Measurements from ENCODE around the gene CENPM.

The CENPM gene

DNA sequence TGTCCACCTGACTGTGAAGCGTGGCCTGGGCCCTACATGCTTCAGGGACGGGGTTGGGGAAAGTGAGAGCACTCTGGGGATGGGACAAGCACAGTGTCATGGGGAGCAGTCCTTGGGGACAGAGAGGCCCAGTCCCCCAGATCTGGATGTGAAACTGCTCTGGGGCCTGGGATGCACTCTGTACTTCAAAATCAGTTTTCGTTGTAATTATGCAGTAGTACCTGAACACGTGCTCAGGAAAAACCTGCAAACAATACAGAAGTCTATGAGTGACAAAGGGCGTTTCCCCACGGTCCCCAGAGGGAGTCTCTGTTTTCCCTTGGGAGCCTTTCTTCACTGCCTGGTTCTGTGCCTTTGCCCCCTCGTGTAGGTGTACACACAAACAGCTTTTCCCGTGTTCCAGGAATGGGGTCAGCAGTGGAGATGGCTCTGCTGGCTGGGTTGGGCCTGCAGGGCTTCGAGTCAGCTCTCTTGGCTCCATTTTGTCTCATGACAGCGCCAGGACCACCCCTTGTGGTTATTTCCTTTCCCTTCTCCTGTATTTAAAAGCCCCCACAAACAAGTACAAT, 15.2 kb downstream of the CENPM start:
- DNase-seq (ENCODE audit: low spot score): no peak

DNA sequence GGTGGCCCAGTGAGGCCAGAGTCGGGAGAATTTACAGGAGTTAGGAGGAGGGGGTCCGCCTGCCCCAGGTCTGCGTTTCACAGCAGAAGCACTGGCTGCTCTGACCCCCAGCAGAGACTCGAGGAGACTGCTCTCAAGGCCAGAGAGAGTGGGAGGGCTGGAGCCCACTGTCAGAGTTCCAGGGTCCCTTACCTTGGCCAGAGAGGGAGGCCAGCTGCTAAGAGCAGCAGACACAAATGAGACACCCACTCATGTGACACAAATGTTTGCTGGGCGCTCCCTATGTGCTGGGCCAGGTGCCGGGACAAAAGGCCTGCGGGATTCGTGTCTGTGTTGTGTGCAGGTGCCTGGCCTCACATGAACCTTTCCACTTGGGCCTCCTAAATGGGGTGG, 17.5 kb downstream of the CENPM start:
- DNase-seq (ENCODE audit: low spot score): no peak

DNA sequence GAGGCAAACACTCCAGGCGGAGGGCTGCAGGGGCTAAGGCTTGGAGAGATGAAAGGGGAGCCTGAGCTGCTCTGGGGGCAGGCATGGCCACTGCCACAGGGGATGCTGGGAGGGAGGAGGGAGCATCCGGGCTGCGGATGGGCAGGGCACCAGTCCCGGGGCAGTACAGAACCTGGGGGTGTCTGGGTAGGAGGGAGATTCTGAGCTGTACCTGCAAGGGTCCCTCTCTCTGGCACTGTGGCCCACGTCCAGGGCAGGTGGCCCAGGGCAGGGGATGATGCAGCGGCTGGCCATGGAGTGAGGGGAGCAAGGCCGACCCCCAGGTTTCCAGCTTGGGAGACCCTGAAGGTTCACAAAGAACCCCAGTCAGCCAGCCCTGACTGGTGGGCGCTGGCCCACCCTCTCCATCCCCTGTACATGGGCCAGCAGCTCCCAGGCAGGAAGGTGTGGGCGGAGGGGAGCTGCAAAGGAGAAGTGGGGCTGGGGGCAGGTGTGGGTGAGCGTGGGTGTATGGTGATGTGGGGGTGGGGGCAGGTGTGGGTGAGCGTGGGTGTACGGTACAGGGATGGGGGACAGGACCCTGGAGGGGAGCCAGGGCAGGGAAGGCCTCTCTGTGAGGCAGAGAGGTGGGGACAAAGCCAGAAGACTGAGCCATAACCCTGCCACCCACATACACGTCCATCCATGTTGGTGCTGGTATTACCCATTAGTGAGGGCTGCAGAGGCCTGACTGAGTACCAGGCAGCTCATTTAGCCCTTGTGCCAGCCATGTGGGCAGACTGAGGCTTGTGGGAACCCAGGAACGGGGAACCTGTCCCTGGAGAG, 18.1 kb downstream of the CENPM start:
- DNase-seq (ENCODE audit: low spot score): no peak

DNA sequence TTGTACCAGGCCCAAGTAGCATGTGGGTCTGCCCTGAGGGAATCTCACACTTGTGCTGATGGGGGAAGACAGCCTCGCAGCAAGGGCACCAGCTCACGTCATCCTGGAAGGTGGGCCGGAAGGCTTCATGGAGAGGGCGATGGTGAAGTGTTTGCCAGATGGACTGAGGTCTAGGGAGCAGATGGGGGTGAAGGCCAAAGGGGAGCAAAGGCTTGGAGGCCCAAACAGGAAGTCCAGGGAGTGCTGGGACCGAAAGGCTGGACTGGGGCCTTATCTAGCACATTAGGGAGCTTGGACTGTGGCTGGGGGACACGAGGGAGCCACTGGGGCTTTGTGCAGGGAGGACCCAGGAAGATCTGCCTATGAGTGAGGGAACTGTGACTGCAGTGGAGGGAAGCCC, 19.1 kb downstream of the CENPM start:
- DNase-seq (ENCODE audit: low spot score): no peak

DNA sequence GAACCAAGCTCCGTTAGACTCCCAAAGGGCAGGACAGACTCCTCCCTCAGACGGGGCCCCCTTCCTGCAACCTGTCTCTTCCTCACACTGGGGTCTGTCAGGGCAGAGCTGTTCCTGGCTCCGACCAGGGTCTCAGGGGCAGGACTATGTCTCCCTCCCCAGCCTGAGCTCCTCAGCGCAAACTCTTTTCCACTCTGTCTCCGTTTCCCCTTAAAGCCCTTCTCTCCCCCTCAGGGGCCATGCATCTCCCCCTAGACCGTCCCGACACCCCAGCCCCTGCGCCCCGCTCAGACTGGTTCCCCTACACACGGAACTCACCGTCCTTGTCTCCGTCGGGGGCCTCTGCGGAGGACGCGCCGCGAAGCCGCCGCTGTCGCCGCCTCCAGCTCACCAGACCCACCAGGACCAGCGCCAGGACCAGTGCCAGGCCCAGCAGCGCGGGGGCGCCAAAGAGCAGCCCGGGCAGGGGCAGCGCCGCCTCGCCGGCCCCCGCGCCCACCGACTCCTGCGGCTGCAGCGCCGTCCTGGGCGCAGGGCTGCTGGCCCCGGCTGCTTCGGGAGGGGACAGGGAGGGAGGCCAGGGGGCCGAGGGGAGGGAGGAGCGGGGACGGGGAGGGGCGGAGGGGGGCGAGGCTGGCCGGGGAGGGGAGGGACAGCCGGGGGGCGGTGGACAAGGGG, 21.0 kb downstream of the CENPM start:
- DNase-seq (ENCODE audit: low spot score): peak; percentile 42

DNA sequence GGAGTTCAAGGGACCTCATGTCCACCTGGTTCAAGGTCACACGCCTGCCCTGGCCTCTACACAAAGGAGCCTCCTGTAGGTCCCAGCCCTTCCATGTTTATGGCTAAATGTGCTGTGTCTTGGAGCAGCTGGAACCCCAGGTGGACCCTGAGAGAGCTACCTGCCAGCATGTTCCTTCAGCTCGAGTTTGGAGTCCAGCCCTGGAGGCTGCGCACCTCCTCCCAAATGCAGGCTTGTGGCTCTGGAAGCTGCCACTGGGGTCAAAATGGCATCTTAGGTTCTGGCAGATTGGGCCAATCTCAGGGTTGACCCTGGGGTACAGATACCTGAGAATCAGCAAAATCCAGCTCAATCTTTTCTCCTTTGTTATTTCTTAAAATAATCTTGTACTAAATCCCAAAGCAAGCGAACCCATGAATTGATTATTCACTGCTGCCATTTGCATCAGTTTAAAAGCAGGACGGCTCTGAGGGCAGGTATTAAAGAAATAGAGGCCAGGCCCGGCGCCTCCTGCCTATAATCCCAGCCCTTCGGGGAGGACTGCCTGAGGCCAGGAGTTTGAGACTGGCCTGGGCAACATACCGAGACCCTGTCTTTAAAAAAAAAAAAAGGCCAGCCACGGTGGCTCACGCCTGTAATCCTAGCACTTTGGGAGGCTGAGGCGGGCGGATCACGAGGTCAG, 23.2 kb downstream of the CENPM start:
- DNase-seq (ENCODE audit: low spot score): no peak

DNA sequence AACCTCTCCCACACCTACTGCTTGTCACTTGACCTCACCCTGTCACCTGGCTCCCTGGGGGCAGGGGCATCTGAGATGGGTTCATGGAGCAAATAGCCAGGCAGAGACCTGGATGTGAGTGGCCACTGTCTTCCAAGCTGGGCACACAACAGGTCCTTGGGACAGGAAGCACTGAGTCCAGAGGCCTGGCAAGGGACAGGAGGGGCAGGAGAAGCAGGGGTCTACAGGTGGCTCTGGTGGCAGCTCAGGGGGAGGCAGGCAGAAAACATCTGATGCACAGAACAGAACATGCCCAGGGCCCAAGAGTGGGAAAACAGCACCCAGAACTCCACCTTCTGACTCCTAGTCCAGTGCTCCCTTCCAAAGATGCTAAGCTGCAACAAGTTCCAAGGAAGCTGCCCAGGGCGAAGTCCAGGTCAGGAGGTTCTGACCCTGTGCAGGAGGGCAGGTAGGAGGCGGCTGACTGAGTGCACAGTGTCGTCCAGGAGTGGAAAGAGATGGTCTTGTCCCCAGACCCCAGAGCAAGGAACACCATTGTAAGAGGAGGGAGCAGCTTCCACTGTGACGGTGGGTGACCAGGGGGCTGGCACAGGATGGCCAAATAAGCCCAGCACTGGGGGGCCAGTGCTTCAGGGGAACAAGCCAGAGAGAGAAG, 23.9 kb downstream of the CENPM start:
- DNase-seq (ENCODE audit: low spot score): no peak

DNA sequence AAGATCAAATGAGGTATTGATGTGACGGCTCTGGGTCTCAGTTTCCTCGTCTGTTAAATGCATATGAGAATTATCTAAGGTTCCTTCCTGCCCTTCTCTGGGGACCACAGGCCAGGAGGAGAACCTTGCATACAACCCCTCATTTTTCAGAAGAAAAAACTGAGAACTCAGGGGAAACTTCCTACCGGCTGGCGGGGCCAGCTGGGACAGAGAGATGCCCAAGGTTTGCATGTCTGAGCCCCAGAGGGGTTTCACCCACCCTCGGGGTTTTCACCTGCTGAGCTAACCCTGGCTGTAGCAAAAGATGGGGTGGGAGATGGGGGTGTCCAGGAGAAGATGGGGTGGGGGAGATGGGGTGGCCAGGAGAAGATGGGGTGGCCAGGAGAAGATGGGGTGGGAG, 24.6 kb downstream of the CENPM start:
- no peak for DNase-seq (ENCODE audit: low spot score)

DNA sequence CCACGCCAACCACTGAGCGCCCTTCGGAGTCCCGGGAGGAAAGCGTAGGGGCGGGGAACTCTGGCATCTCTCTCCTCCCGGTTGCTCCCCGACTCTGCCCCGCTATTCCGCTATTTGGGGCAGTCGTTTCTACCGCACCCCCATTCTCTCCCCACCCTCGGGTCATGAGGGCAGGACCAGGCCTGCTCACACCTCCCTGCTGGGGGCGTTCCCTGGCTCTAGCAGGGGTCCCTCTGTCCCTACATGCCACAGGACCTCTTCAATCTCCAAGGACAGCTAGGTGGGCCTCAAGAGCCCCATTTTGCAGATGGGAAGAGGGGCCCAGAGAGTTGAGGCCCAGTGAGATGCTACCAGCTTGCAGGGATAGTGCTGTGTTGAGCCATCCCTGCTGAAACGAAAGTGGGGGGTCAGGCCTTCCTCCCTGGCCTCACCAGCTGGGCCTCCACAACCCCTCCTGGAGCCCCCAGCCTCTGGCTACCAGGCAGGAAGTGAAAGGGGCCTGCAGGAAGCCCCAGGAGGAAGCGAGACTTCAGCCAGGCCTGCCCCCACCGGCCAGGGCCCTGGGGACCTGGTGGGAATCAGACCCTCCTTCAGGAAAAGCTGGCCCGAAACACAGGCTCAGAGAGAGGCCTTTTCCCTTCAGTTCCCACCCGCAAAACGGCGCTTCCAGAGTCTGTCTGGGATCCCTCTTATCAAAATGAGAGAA, 26.5 kb downstream of the CENPM start:
- no peak for DNase-seq (ENCODE audit: low spot score)

DNA sequence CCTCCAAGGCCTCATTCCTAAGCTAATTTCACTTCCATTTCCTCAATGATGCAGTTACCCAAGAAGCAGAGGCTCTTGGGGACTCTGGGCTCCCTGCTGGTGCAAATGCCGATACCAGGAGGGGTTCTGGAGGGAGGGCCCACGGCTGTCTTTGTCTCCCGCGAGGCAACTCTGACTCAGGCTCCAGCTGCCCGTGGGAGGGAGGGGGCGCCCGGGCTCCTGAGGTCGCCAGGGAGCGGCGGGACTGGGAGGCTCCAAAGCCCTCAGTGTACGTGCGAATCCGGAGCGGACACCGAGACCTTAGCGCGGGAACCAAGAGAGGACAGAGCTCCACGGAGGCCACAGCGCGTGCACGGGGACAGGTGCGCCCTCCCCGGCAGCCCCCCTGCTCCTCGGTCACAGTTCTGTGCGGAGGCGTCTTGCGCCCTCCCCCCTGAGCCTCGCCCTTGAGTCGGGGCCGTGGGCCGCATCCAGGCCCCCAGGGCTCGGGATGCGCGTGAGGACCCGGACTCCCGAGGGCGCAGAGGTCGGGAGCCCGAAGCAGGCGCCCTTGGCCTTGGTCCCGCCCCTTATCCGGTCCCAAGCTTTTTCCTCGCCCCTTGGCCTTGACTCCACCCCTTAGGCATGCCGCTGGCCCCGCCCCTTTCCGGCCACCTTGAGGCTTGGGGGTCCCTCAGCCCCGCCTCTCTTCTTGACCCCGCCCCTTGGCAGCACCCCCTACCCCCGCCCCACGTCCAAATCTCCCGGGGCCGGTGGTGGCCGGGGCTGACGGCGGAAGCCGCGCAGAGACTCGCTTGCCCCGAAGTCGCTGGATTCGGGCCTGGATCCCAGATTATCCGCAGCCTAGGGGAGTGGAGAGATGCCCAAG, 27.4 kb downstream of the CENPM start:
- no peak for DNase-seq (ENCODE audit: low spot score)

DNA sequence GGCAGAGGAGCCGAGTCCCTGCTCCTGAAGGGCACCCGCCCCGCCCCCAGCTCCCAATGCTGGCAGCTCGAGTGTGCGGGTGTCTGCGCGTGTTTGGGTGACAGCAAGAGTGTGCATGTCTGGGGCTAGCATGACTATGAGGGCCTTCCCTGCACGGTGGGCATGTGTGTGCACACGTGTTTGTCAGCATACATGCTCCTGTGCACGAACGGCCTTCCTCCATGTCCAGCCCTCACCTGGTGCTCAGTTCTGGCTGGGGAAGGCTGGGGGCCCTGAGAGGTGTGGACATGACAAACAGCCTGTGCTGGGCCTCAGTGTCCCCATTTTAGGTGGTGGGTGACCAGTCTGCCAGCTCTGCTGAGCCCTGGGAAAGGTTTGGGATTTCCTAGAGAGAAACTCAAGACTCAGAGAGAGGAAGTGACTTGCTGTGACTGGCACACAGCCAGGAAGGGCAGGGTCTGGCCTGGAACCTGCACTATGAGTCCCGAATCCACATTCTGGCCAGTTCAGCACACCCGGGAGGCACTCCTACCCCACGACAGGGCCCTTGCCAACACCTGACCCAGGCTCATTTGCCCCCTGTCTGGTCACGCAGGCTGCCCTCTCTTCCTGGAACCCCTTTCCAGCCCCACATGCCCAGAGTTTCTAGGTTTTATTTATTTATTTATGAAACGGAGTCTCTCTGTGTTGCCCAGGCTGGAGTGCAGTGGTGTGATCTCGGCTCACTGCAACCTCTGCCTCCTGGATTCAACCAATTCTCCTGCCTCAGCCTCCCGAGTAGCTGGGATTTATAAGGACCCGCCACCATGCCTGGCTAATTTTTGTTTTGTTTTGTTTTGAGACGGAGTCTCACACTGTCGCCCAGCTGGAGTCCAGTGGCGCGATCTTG, 28.8 kb downstream of the CENPM start:
- DNase-seq (ENCODE audit: low spot score): peak; percentile 59

DNA sequence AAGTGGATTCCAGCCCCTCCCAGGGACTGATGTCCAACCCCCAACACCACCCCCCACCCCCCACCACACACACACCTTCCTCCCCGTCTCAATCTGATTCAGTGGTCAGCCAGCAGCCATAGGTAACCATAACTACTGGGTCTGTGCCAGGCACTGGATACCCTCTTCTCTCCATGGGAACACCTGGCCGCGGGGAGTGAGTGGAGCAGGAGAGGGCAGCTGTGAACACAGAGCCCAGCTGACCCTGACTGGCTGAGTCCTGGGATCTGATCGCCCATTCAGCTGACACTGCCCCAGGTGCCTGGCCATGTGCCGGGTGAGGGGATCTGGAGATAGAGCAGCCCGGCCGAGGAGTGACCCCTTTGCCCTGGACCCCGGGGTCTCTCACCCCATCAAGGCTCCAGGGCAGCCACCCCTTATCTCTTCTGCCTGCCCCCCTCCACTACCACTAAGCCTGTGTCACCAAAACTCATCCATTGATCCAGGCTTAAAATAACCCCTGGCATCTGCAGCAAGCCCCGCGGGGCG, 29.5 kb downstream of the CENPM start:
- no peak for DNase-seq (ENCODE audit: low spot score)

DNA sequence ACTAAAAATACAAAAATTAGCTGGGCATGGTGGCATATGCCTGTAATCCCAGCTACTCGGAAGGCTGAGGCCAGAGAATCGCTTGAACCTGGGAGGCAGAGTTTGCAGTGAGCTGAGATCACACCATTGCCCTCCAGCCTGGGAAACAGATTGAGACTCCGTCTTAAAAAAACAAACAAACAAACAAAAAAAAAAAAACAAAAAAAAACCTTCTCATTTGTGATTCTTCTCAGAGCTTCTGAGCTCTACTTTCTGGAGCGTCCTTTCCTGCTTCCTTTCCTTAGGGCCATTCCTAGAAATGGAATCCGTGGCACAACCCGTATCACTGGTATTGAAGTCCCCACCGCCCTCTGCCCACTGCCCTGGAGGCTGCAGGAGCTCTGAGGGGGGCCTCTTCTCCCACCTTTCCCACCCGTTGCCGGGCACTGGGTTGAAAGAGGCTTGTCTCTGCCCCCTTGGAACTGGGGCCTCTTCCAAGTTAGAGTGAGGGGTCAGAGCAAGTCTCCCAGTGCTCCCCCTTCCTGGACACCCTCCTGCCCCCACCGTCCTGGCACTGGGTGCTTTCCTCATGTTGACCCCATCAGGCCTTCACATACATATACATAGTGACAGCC, 30.1 kb downstream of the CENPM start:
- DNase-seq (ENCODE audit: low spot score): no peak

DNA sequence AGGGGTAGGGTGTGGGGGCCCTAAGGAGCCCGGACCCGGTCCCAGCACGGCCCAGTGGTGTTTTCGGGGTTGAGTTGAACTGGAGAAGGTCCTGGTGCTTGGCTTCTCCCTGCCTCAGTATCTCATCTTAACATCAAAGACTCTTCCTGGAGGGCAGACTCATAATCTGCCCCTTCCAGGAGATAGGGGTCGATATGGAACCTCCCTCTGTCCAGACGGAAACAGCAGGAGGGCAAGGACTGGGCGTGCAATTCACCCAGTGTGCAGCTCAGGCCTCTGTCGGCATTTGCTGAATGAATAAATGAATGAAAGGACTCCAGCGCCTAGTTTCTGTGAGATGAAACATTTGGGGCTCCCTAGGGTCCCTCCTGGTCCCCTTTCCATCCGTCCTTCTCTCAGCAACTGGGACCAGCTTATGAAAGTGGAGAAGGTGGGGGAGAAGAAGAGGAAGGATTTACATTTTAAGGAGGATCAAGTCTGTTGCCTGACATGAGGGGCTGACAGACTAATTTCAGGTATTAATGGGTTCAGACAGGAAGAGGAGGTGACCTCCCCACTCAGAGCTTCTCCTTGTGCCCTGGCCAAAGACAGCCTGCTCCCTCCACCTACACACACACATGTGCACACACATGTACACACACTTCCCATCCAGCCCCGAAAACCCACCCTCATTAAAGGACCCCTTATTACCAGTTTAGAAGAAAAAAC, 31.0 kb downstream of the CENPM start:
- DNase-seq (ENCODE audit: low spot score): no peak

DNA sequence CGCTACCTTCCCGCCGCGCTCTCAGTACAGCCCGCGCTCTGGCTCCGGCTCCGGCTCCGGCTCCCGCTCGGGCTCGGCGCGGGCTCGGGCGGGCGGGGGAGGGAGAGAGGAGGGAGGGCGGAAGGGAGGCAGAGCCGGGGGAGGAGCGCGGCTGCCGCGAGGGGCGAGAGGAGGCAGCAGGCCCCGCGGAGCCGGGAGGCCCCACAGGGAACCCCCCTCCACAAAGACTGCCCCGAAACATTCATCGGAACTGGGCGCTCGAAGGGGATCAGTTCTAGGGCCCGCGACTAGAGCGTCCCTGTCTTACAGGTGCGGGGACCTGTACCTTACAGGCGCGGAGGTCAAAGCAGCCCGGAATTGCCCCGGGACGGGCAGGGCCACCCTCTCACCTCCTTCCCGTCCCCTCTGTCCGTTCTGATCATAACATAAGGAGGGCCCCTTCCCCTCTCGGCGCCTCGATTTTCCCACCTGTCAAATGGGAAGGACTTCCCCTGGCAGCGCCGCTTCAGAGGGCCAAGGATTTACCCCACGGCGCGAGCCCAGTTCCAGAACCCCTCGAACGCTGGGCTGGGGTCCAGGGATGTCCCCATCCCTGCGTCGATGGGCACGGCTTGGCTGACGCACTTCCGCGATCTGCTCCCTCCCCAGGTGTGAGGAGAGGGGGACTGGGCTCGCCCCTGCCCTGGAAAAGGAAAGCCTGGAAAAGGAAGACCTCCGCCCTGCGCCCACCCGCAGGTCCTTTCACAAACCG, 31.7 kb downstream of the CENPM start, which contains the start of gene SHISA8:
TSS of gene SHISA8 (minus strand) at position 40 of the 751 bp plus-strand sequence. CDS start 407 bp downstream, outside the sequence.
- DNase-seq (ENCODE audit: low spot score): no peak

DNA sequence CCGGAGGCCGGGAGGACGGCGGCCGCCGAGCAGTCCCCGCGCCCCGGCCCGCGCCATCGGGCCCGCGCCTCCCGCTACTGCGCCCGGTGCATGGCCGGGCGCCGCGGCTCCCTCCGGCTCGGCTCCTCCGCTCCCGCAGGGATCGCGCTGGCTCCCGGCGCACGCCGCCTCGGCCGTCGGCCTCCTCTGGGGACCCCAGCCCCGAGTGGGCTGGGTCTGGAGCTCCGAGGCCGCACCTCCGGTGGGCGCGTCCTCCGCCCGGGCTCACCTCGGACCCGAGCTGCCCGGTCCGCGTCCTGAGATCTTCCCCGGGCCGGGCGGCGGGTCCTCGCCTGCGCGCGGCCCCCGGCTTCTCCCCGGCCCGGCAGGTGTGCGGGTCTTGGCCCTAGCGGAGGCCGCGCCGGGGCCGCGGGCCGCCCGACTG, 32.3 kb downstream of the CENPM start:
- DNase-seq (ENCODE audit: low spot score): no peak

DNA sequence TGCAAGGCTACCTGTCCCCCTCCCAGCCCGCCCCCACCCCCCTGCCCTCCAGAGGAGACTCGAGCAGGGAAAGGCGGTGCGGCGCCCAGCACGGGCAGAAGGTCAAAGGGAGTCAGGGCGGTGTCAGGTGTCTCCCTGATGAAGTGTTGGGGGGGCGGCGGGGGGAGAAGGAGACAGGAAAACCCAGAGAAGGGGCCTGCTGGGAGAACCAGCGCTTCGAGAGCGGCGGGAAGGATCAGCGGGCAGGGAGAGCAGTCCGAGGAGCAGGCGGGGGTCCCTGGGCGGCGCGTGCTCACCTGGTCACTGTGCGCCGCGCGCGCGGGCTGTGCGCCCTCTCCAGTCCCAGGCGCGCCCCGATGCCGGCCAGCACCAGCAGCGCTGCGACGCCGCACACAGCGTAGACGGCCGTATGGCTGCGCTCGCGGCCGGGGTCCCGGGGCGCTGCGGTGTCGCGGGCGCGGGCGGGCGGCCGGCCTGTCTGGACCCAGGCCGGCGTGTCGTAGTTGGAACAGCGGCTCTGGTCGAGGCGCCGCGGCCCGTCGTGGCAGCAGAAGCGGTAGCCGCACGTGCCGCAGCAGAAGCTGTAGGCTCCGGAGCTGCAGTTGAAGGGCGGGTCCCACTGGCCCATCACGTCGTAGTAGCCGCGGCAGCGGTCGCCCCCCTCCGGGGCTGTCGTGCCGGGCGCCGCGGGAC, 33.0 kb downstream of the CENPM start:
- no peak for DNase-seq (ENCODE audit: low spot score)

Data from COLO829 (cell line).